HepG2 (cell line): Measurements from ENCODE around the gene FLRT2.

Source experiments
- POLR2AphosphoS2 ChIP-seq: IDR thresholded peaks from 2 replicates; pipeline ENCODE4 v1.6.1; 2011; ENCODE audit warnings: low read depth, low read length, improper control_type of control experiment
- SMAD3 ChIP-seq: sonication (generic); formaldehyde crosslinking; IDR thresholded peaks from 2 replicates; pipeline ENCODE4 v1.4.0; 2020; ENCODE audit warnings: missing genetic modification reagents
- TBX2 ChIP-seq: sonication (generic); formaldehyde crosslinking; IDR thresholded peaks from 2 replicates; pipeline ENCODE4 v1.5.0; 2020; ENCODE audit warnings: missing genetic modification reagents, mild to moderate bottlenecking, borderline replicate concordance
- ZNF589 ChIP-seq: sonication (generic); formaldehyde crosslinking; conservative IDR thresholded peaks from 2 replicates; pipeline ENCODE4 v1.8.0; 2022; ENCODE audit warnings: mild to moderate bottlenecking, moderate library complexity, missing genetic modification reagents
- TF ChIP-seq, protein P1 (sequence below): sonication (generic); formaldehyde crosslinking; IDR thresholded peaks from 2 replicates; pipeline ENCODE4 v1.4.0; 2020; ENCODE audit warnings: missing genetic modification reagents, borderline replicate concordance

DNA sequence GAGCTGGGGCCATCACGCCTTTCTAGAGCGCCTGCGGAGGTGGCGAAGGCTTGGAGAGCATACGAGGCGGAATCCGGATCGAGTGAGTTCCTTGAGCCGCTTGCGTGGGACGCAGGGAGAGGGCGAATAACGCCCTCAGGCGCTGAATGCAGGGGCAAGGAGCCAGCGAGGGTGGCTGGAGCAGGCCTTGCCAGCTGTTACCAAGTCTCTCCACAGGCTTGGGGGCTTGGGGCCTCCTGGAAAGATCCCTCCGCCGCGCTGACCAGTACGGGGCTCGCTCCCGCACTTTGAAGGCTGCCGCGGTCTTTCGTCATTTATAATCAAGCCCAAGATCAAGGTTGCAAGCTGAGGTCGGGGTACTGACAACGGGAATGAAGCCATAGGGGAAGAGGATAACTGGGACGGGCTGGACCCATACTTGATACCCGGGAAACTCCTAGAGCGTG, 1.2 kb downstream of the FLRT2 start:
- TF ChIP-seq ZNF589 (CRISPR knock-in tag) = no peak
- TF ChIP-seq, protein P1, sequence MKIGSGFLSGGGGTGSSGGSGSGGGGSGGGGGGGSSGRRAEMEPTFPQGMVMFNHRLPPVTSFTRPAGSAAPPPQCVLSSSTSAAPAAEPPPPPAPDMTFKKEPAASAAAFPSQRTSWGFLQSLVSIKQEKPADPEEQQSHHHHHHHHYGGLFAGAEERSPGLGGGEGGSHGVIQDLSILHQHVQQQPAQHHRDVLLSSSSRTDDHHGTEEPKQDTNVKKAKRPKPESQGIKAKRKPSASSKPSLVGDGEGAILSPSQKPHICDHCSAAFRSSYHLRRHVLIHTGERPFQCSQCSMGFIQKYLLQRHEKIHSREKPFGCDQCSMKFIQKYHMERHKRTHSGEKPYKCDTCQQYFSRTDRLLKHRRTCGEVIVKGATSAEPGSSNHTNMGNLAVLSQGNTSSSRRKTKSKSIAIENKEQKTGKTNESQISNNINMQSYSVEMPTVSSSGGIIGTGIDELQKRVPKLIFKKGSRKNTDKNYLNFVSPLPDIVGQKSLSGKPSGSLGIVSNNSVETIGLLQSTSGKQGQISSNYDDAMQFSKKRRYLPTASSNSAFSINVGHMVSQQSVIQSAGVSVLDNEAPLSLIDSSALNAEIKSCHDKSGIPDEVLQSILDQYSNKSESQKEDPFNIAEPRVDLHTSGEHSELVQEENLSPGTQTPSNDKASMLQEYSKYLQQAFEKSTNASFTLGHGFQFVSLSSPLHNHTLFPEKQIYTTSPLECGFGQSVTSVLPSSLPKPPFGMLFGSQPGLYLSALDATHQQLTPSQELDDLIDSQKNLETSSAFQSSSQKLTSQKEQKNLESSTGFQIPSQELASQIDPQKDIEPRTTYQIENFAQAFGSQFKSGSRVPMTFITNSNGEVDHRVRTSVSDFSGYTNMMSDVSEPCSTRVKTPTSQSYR (CRISPR knock-in tag) = no peak
- no peak for TF ChIP-seq POLR2AphosphoS2
- TF ChIP-seq SMAD3 (CRISPR knock-in tag) = no peak
- TF ChIP-seq TBX2 (CRISPR knock-in tag) = no peak
